ENCODE data around the gene TBX2. TPM values are rescaled to one million over a fixed set of nuclear protein-coding genes. Genes with fewer than 3 reads are reported as not detected.

TBX2 gene
- total RNA-seq, 2 experiments from 2014 or later: not detected

DNA sequence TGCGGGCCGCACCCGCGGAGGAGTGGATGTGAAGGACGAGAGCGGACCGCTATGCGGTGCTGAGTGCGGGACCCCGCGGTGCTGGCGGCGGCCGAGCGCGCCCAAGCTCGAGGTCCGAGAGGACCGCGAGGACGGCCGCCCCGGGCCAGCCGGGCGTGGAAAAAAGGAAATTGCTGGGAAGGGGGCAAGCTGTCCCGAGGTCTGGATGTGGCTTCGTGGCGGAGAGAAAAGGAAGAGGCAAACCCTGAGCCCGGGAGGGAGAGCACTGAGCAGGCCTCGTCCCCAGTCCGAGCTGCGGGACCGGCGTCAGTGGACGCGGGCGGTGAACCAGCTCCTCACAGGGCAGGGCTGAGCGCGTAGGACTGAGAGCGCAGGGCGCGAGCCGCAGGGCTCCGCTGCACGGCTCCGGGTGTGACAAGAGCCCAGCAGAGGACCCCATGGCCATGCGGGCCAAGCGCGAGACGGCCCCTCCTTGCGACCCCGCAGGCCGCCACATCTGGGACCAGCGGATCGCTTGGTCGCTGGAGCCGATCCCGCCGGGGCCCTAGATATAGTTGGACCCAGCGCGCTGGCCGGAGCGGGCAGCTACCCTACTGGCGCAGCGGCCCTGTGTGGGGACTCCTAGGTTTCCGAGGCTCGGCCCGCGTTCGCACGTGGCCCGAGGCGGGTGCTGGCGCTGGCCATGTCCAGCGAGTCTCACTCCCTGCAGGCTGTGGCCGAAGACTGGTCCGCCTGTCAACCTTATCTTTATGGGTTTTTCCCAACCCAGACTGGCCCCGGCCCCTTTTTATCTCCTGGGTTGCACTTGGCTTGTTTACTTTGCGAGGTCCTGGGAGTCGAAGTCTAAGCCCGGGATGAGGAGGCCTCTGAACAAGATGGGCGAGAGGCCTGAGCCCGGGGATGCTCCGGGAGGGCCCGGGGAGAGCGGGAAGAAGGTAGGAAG is 55.0 kb downstream of the TBX2 start:
- no peak overlapping the region for H3K27ac Mint-ChIP-seq
- peak overlapping the region; percentile 3 for H3K4me3 Mint-ChIP-seq
- no peak for DNase-seq

DNA sequence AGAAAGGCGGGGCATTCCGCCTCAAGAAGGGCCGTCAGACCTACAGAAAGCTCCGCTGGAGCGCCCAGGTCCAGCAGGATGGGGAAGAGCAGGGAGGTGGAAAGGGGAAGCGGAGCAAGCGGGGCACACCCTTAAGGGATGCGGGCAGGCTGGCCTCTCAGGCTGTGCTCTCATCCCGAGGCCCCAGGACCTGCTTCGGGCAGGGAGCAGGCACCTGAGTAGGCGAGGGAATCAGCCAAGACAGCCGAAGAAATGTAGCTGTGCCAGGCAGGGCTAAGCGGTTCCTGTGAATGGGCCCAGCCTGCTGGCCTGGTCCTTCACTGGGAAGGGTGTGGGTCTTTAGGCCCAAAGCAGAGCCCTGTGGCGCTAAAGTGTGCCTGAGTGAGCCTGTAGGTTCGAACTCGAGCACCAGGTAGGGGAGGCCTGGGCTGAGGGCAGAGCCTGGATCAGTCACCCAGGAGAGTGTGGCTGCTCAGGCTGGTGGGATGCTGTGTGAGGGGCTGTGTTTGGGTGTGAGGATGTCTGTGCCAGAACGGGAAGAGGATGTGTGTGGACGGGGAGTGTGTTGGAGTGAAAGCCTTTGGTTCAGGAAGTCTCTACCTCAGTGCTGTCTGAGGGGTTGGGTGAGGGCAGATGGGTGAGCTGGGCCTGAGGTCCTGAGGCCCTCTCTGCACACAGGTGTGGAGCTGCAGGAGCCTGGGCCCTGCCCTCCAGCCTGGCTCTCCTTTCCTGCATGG is 55.8 kb downstream of the TBX2 start:
- CTCF ChIA-PET: interaction anchor here (0.5 kb wide), 1 partner anchor 65 kb away, joined by 3 read pairs; no protein-coding TSS in a partner anchor
- Mint-ChIP-seq H3K4me3 (no peak overlapping the region), H3K9me3 (no peaks in the 10 kb centered on the region), H3K4me1 (ENCODE audit: low read depth) (peaks cover 35% of the 10 kb centered on the region), H3K27ac (no peak overlapping the region), H3K36me3 (ENCODE audit: low read depth) (no peaks in the 10 kb centered on the region), H3K27me3 (ENCODE audit: low read depth) (peaks cover 73% of the 10 kb centered on the region)
- DNase-seq: no peak
- intact Hi-C loops (cut with micrococcal nuclease): loop anchor here (2.0 kb wide), 1 partner anchor 45 kb away; no protein-coding TSS in a partner anchor

More for the DNA sequence above, 55.0 kb downstream of the TBX2 start:
- CTCF ChIA-PET: interaction anchor here (0.5 to 1.1 kb wide), 3 partner anchors 42 to 66 kb away, joined by 3 read pairs; no protein-coding TSS in a partner anchor
- intact Hi-C loops (cut with micrococcal nuclease): no loop called here
- Mint-ChIP-seq H3K4me1 (ENCODE audit: low read depth) (peaks cover 33% of the 10 kb centered on the region), H3K36me3 (ENCODE audit: low read depth) (no peaks in the 10 kb centered on the region), H3K27me3 (ENCODE audit: low read depth) (peaks cover 72% of the 10 kb centered on the region), H3K9me3 (no peaks in the 10 kb centered on the region)

DNA sequence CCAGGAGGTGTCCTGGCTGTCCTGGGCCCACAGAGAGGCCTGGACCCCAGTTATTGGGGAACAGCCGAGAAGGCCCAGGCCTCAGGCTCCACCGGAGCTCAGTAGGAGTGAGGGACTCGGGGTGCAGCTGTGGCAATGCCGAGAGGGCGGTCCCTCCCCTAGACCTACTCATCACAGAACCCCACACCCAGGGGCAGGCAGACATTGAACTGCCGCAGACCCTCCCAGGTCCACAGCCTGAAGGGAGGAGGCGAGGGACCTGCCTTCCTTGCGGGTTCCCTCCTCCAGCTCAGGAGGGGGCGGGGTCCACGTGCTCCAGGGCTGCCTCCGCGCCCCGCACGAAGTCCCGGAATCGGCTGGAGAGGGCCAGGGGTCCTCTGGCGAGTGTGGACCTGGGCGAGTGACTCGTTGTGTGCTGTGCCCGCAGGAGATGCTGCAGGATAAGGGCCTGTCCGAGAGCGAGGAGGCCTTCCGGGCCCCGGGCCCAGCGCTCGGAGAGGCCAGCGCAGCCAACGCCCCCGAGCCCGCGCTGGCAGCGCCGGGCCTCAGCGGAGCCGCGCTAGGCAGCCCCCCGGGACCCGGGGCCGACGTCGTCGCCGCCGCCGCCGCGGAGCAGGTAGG is 56.5 kb downstream of the TBX2 start:
- Mint-ChIP-seq H3K4me1 (ENCODE audit: low read depth) (peaks cover 39% of the 10 kb centered on the region), H3K4me3 (no peak overlapping the region), H3K9me3 (no peaks in the 10 kb centered on the region), H3K36me3 (ENCODE audit: low read depth) (no peaks in the 10 kb centered on the region), H3K27me3 (ENCODE audit: low read depth) (peaks cover 73% of the 10 kb centered on the region), H3K27ac (no peak overlapping the region)
- intact Hi-C loops (cut with micrococcal nuclease): loop anchor here (2.0 kb wide), 1 partner anchor 45 kb away; no protein-coding TSS in a partner anchor
- DNase-seq: no peak
- CTCF ChIA-PET: no interaction called here

DNA sequence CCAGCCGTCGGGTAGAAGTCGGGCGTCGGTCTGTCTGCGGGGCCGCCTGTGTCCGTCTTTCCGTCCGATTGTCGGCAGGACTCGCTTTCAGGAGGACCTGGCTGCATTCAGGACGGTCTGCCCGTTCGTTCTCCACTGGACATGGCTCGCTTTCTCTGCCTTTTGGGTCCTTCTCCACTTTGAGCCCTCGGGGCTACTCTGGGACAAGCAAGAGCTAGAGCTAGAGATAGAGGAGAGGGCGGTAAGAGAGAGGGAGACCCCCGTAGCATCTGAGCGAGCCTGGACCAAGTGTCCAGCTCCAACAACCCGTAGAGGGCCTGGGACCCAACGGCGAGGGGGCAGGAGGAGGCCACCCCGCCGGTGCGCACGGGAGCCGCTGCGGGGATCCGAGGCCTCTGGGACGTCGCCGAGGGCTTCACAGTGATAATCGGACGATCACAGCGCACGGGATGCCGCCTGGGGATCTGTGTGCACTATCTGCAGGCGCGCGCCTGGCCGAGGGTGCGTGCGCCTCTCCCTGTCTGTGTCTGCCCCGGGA is 57.1 kb downstream of the TBX2 start:
- H3K4me3 Mint-ChIP-seq: no peak overlapping the region

DNA sequence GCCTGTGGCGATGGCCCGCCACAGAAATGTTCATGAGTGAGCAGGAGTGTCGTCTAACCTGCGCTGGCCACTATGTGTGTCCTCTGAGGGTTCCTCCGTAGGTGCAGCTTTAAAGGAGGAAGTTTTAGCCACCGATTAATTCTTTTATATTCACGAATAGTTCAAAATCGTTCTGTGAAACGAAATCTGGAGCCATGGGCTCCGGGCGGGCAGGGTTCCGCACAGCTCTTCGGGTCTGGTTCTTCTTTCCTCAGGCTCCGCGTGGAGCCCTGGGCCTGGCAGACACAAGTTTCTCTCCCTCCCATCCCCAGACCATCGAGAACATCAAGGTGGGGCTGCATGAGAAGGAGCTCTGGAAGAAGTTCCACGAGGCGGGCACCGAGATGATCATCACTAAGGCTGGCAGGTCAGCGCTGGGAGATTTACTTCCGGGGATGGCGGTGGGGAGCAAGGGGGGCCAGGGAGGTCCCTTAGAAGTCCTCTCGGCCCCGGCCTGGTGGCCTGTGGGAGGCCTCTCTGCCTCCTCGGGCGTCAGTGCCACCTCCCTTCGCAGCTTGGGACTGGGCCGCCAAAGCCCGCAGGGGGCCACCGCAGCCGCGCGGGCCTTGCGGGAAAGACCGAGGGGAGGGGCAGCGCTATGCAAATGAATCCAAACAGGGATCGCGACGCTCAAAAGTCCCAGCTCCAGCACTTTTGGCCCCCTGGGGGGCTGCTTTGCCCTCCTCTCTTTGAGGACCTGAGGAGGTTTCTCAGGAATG is 57.8 kb downstream of the TBX2 start:
- CTCF ChIA-PET: no interaction called here
- Mint-ChIP-seq H3K9me3 (no peaks in the 10 kb centered on the region), H3K27me3 (ENCODE audit: low read depth) (peaks cover 80% of the 10 kb centered on the region), H3K4me1 (ENCODE audit: low read depth) (peaks cover 50% of the 10 kb centered on the region), H3K27ac (no peak overlapping the region), H3K36me3 (ENCODE audit: low read depth) (no peaks in the 10 kb centered on the region), H3K4me3 (peak overlapping the region; percentile 64)
- no peak for DNase-seq
- intact Hi-C loops (cut with micrococcal nuclease): loop anchor here (2.0 kb wide), 1 partner anchor 47 kb away; no protein-coding TSS in a partner anchor

More for the DNA sequence above, 57.1 kb downstream of the TBX2 start:
- DNase-seq: peak; percentile 10
- Mint-ChIP-seq H3K27me3 (ENCODE audit: low read depth) (peaks cover 77% of the 10 kb centered on the region), H3K36me3 (ENCODE audit: low read depth) (no peaks in the 10 kb centered on the region), H3K4me1 (ENCODE audit: low read depth) (peaks cover 45% of the 10 kb centered on the region), H3K27ac (no peak overlapping the region), H3K9me3 (no peaks in the 10 kb centered on the region)
- intact Hi-C loops (cut with micrococcal nuclease): loop anchor here (2.0 kb wide), 1 partner anchor 46 kb away; no protein-coding TSS in a partner anchor
- CTCF ChIA-PET: no interaction called here

DNA sequence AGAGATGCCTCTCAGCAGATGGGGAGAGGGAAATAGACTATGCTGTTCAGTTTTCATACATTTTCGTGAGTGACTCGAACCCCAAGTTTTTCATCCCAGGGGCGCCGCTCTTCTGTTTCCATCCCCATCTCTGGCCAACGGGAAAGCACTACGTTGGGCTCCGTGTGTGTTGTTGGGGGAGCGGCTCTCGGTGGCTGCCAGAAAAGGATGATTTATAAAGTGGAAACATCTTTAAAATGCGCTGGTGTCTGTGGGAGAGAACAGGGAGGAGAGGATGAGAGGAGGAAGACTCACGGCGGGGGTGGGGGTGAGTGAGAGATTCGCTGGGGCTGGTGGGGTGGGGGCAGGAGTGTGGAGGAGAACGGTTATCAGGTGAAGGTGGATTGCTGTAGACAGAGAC is 58.4 kb downstream of the TBX2 start:
- Mint-ChIP-seq H3K9me3 (no peaks in the 10 kb centered on the region), H3K27ac (no peak overlapping the region), H3K4me1 (ENCODE audit: low read depth) (peaks cover 50% of the 10 kb centered on the region), H3K27me3 (ENCODE audit: low read depth) (peaks cover 80% of the 10 kb centered on the region), H3K36me3 (ENCODE audit: low read depth) (no peaks in the 10 kb centered on the region), H3K4me3 (no peak overlapping the region)
- CTCF ChIA-PET: no interaction called here
- no peak for DNase-seq
- intact Hi-C loops (cut with micrococcal nuclease): loop anchor here (2.0 kb wide), 1 partner anchor 47 kb away; no protein-coding TSS in a partner anchor

DNA sequence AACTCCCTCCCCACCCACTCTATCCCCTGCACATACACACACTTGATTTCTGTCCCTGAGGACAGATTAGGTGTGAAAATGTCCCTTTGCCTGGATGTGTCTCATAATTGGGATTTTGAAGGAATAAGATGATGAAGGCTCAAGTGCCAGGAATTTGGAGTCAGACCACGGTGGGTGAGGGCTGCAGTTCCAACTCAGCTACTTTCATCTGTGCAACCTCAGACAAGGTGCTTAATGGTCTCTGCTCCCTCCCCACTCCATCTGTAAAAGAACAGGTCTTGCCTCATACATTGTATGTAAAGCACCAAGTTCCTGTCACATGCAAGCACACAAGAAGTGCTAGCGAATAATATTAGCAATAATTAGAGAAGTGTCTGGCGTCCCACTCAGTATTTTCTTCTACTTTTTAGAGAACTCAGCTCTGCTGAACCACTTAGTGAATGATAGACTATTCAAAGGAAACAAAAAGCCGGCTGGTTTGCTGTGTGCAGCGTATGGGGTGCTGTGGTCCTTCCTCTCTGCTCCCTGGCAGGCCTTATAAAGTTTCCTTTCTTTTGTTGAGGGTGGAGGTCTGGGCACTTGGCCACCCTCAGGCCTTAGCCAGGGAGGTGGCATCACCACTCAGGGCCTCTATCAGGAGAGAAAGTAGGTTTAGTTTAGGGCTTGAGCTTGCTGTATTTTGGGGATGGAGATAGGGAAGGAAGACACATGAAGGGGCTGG is 58.9 kb downstream of the TBX2 start:
- no peaks in the 10 kb centered on the region for H3K36me3 Mint-ChIP-seq (ENCODE audit: low read depth)
- no peak overlapping the region for H3K27ac Mint-ChIP-seq
- peaks cover 82% of the 10 kb centered on the region for H3K27me3 Mint-ChIP-seq (ENCODE audit: low read depth)
- CTCF ChIA-PET: no interaction called here
- peaks cover 48% of the 10 kb centered on the region for H3K4me1 Mint-ChIP-seq (ENCODE audit: low read depth)
- intact Hi-C loops (cut with micrococcal nuclease): no loop called here
- DNase-seq: no peak
- no peaks in the 10 kb centered on the region for H3K9me3 Mint-ChIP-seq
- no peak overlapping the region for H3K4me3 Mint-ChIP-seq

Other genes starting within 250 kb of the TBX2 start
- not detected for gene TBX4, start 52.6 kb downstream of the TBX2 start, total RNA-seq
- not detected for gene NACA2, start 191.4 kb downstream of the TBX2 start, total RNA-seq